Body of pancreas (tissue), 4 donors: ENCODE results near the gene TBC1D23. TPM values are rescaled to one million over a fixed set of nuclear protein-coding genes. Genes with fewer than 3 reads are reported as not detected.

Experiments
- ATAC-seq: fragments of 150-250 bp; one replicate; pipeline ENCODE4 v1.9.1; 2016
- DNase-seq, 4 donors: peaks; one replicate each; pipeline ENCODE4 v3.0.0-alpha.2; 2019
- H3K27ac ChIP-seq, 4 donors: fragments of 200-600 bp; sonication (generic); 1 replicate in 3 of 4; 2 replicates in 1 of 4; pipeline versions ENCODE4 v1.5.1 to v1.6.1; 2016 to 2019; ENCODE audit warnings: mild to moderate bottlenecking in 1 of 4, mixed read lengths in 1 of 4, moderate library complexity in 1 of 4
- H3K27me3 ChIP-seq, 2 donors: fragments of 200-600 bp; sonication (generic); one replicate each; pipeline ENCODE4 v1.6.0; 2016; ENCODE audit warnings: mild to moderate bottlenecking in 1 of 2
- H3K36me3 ChIP-seq, 2 donors: fragments of 200-600 bp; sonication (generic); replicated peaks in 1 of 2; 2 replicates each; pipeline ENCODE4 v1.5.1; 2016; ENCODE audit warnings: low read depth in 2 of 2; ENCODE audit not compliant: insufficient read depth in 1 of 2
- H3K4me1 ChIP-seq: fragments of 200-600 bp; sonication (generic); one replicate; pipeline ENCODE4 v1.6.0; 2016
- H3K4me3 ChIP-seq, 2 donors: fragments of 200-600 bp; sonication (generic); 1 replicate in 1 of 2; 2 replicates in 1 of 2; pipeline ENCODE4 v1.5.1; 2016 to 2019
- H3K9me3 ChIP-seq, 3 donors: fragments of 200-600 bp; sonication (generic); 1 replicate in 2 of 3; 2 replicates in 1 of 3; pipeline ENCODE4 v1.5.1; 2016
- CTCF ChIP-seq, 7 experiments: fragments of 450-650 bp in 4 of 7; fragments of 200-600 bp in 3 of 7; sonication (generic) in 3 of 7; IDR thresholded peaks; one replicate each; pipeline ENCODE4 v1.5.1; 2016 to 2019; ENCODE audit warnings: antibody characterized with exemption in 7 of 7
- POLR2A ChIP-seq, 3 donors: fragments of 450-650 bp; IDR thresholded peaks; one replicate each; pipeline ENCODE4 v1.6.1; 2016; ENCODE audit warnings: antibody characterized with exemption in 3 of 3, mild to moderate bottlenecking in 2 of 3
- WGBS, 2 donors: methylation state at CpG; one replicate each; pipeline ENCODE4 v1.1.5; 2017; 5-methylcytosine and 5-hydroxymethylcytosine counted together
- intact Hi-C: fragments of 100-400 bp; cut with DNase I; formaldehyde crosslinking; loops from one replicate; pipeline ENCODE4 v1.15.1; 2023
- total RNA-seq, 2 donors: library from RNA; depleted of rRNA; stranded (reverse); fragments of >200 nt; gene quantifications; one replicate each; pipeline ENCODE4 v1.1.0, GENCODE V29; 2016

TBC1D23 gene
- total RNA-seq, 2 donors from 2014 or later: 11.5 to 49.8 TPM

DNA sequence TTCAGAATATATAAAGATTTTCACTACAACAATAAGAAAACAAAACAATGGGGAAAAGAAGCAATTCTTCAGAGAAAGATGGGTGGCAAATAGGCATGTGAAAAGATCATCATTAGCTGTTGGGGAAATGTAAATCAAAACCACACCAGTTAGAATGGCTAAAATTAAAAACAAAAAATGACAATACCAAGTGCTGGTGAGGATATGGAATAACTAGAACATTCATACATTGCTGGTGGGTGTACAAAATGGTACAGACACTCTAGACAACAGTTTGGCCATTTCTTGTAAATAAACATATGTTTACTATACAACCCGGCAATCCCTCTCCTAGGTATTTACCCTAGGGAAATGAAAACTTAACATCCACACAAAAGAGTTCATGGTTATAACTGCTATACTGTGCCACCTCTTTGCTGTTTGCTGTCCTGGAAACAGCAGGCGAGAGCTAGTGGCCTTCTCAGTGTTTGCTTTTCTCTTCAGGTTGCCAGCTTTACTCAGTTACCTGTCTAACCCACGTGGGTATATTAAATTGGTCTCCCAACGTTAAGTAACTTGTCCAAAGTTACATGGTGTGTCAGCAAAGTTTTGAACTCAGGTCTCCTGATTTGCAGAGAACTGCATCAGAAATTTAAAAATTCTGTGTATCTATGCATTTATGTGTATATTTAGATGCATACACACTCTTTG lies 69.2 kb downstream of the TBC1D23 start:
- Histone ChIP-seq H3K27ac (no peak overlapping the region), H3K4me3 (no peak overlapping the region), H3K36me3 (no peaks in the 10 kb centered on the region), H3K9me3 (no peaks in the 10 kb centered on the region), H3K27me3 (no peaks in the 10 kb centered on the region), H3K4me1 (peaks cover 4% of the 10 kb centered on the region)
- WGBS, 2 donors: 30% methylated on average over 4 of the region's 4 CpGs
- intact Hi-C loops: loop anchor here (10.0 kb wide), 1 partner anchor 275 kb away; the partner anchor contains the start of gene ADGRG7
- no peak for TF ChIP-seq POLR2A (IDR thresholded peaks at IDR 0.05)
- TF ChIP-seq CTCF (IDR thresholded peaks at IDR 0.05): no peak
- ATAC-seq (peak; percentile 49), DNase-seq (peak; percentile 29 to 47 (median 47))

DNA sequence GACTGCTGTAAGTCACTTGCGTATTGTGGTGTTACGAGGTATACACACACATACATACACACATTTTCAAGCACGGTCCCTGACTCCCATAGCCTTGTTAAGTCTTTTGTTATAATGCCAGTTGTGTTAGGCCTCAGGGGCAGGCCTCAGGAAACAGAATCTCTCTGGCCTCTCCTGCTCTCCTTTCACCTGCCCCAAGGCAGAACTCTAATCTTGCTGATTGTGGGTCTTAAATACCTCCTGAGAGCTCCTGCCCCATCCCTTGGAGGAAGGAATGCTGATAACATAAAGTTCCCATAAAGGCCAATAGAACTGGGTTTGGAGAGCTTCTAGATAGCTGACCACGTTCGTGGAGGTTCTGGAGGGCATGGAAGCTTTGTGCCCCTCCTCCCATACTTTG lies 69.9 kb downstream of the TBC1D23 start:
- Histone ChIP-seq H3K9me3 (no peaks in the 10 kb centered on the region), H3K27me3 (no peaks in the 10 kb centered on the region), H3K36me3 (no peaks in the 10 kb centered on the region), H3K4me1 (peaks cover 8% of the 10 kb centered on the region), H3K27ac (no peak overlapping the region), H3K4me3 (no peak overlapping the region)
- intact Hi-C loops: no loop called here
- WGBS, 2 donors: 89 to 95% methylated on average over 5 of the region's 5 CpGs
- ATAC-seq (no peak), DNase-seq (no peak)
- no peak for TF ChIP-seq POLR2A (IDR thresholded peaks at IDR 0.05)

GRCh38 chr3:100331660-100332059 lies 70.9 kb downstream of the TBC1D23 start:
- WGBS, 2 donors: 88 to 92% methylated on average over 4 of the region's 4 CpGs

DNA sequence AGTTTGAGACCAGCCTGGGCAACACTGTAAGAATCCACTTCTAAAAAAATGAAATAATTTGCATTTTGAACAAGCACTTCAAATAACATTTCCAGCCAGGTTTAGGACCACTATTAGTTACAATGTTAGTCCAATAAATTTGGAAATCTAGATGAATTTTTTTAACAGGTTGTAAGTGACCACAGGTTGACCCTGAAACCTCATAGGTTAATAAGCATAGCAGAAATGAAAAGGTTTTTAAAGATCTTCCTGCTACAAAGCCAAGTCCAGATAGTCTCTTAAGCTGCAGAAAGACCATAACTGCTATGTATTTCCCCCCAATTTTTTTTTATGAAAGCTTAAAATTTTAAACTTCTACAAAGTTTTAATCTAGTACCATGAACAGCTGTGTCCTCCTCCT lies 72.3 kb downstream of the TBC1D23 start:
- no peaks in the 10 kb centered on the region for H3K36me3 ChIP-seq
- no peaks in the 10 kb centered on the region for H3K27me3 ChIP-seq
- no peaks in the 10 kb centered on the region for H3K9me3 ChIP-seq
- intact Hi-C loops: no loop called here
- DNase-seq (no peak), ATAC-seq (no peak)
- no peak overlapping the region for H3K27ac ChIP-seq
- peaks cover 13% of the 10 kb centered on the region for H3K4me1 ChIP-seq
- TF ChIP-seq POLR2A (IDR thresholded peaks at IDR 0.05): no peak
- no peak for TF ChIP-seq CTCF (IDR thresholded peaks at IDR 0.05)
- no peak overlapping the region for H3K4me3 ChIP-seq

More at GRCh38 chr3:100331660-100332059, 70.9 kb downstream of the TBC1D23 start:
- H3K27me3 ChIP-seq: no peaks in the 10 kb centered on the region
- TF ChIP-seq CTCF (IDR thresholded peaks at IDR 0.05) (no peak), POLR2A (IDR thresholded peaks at IDR 0.05) (no peak)
- peaks cover 13% of the 10 kb centered on the region for H3K4me1 ChIP-seq
- H3K9me3 ChIP-seq: no peaks in the 10 kb centered on the region
- H3K36me3 ChIP-seq: no peaks in the 10 kb centered on the region
- H3K27ac ChIP-seq: no peak overlapping the region
- no peak overlapping the region for H3K4me3 ChIP-seq
- ATAC-seq (no peak), DNase-seq (no peak)
- intact Hi-C loops: no loop called here

DNA sequence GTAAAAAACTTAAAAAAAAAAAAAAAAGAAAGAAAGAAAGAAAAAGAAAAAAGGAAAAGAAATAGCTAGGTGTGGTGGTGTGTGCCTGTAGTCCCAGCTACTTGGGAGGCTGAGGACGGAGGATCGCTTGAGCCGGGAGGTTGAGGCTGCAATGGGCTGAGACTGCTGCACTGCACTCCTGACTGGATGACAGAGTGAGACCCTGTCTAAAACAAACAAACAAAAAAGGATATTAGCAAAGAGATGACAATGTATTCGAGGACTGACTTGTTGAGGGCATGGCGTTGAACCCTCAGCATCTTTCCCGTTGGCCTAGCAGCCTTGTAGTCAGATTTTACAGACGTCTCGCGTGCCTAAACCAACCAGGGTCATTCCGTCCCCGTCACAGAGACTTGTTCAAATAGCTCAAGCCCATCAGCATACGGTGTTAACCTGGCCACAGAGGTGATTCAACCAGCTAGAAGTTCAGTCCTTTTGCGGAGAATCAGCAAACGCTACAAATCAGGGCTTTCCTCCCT lies 73.2 kb downstream of the TBC1D23 start:
- DNase-seq: no peak
- peak overlapping the region; percentile 25 to 87 (median 86) for H3K27ac ChIP-seq
- no peak for ATAC-seq

More for the DNA sequence above, 73.2 kb downstream of the TBC1D23 start:
- Histone ChIP-seq H3K4me1 (peaks cover 13% of the 10 kb centered on the region), H3K9me3 (no peaks in the 10 kb centered on the region), H3K27me3 (no peaks in the 10 kb centered on the region), H3K4me3 (peak overlapping the region in 1 of 2 donors; percentile 43), H3K36me3 (no peaks in the 10 kb centered on the region)
- WGBS, 2 donors: 26 to 29% methylated on average over 14 of the region's 14 CpGs
- TF ChIP-seq POLR2A (IDR thresholded peaks at IDR 0.05) (no peak), CTCF (IDR thresholded peaks at IDR 0.05) (no peak)
- intact Hi-C loops: no loop called here
